ENCODE measurements around the gene CASS4. TPM values are rescaled to one million over a fixed set of nuclear protein-coding genes. Genes with fewer than 3 reads are reported as not detected.
A peak's percentile ranks its signal among the peaks of the same experiment; 100 is the strongest.

Gene CASS4
- total RNA-seq, 1 donor from 2014 or later, result 2.3 TPM

- H3K4me3 Mint-ChIP-seq (ENCODE audit: unreplicated experiment), result no peak overlapping the region
- Histone ChIP-seq H3K4me2 (ENCODE audit: low read length) (no peak overlapping the region), H3K27me3 (ENCODE audit: insufficient read depth, low read length) (no peaks in the 10 kb centered on the region), H3K9me3 (ENCODE audit: insufficient read depth, low read depth, low read length) (no peaks in the 10 kb centered on the region), H3K4me3 (ENCODE audit: insufficient read depth, low read depth, low read length) (no peak overlapping the region), H4K20me1 (ENCODE audit: insufficient read depth, low read length) (peaks cover 27% of the 10 kb centered on the region), H3K36me3 (ENCODE audit: insufficient read depth, low read length) (peaks cover 11% of the 10 kb centered on the region), H3K4me1 (ENCODE audit: insufficient read depth, low read length) (no peaks in the 10 kb centered on the region), H2AFZ (ENCODE audit: low read depth, low read length) (no peak overlapping the region), H3K79me2 (ENCODE audit: insufficient read depth, low read length) (peaks cover 8% of the 10 kb centered on the region), H3K27ac (ENCODE audit: low read depth, low read length) (no peak overlapping the region), H3K9ac (ENCODE audit: low read length) (no peak overlapping the region)
- H3K27ac Mint-ChIP-seq (ENCODE audit: unreplicated experiment), result no peak overlapping the region
- peaks cover 12% of the 10 kb centered on the region for H3K36me3 Mint-ChIP-seq (ENCODE audit: low read depth, unreplicated experiment)
- DNase-seq (ENCODE audit: low read depth) (no peak), FAIRE-seq (no peak)
- no peaks in the 10 kb centered on the region for H3K27me3 Mint-ChIP-seq (ENCODE audit: low read depth, unreplicated experiment)
- TF ChIP-seq CTCF (IDR thresholded peaks at IDR 0.05; ENCODE audit: insufficient read depth, low read depth, low read length) (no peak), EZH2 (IDR thresholded peaks at IDR 0.05; ENCODE audit: insufficient read depth, low read length) (no peak)
- H3K9me3 Mint-ChIP-seq (ENCODE audit: unreplicated experiment), result no peaks in the 10 kb centered on the region
- H3K4me1 Mint-ChIP-seq (ENCODE audit: low read depth, unreplicated experiment), result no peaks in the 10 kb centered on the region
Measured at GRCh38 chr20:56501116-56501515, 89.1 kb downstream of the CASS4 start.

GRCh38 chr20:56503916-56504315 is 91.9 kb downstream of the CASS4 start:
- no peak overlapping the region for H2AFZ ChIP-seq (ENCODE audit: low read depth, low read length)
- H3K4me1 ChIP-seq (ENCODE audit: insufficient read depth, low read length), result no peaks in the 10 kb centered on the region
- FAIRE-seq (no peak), DNase-seq (ENCODE audit: low read depth) (no peak)
- no peak overlapping the region for H3K4me3 Mint-ChIP-seq (ENCODE audit: unreplicated experiment)
- H3K27me3 ChIP-seq (ENCODE audit: insufficient read depth, low read length), result no peaks in the 10 kb centered on the region
- no peak overlapping the region for H3K27ac Mint-ChIP-seq (ENCODE audit: unreplicated experiment)
- H3K9me3 Mint-ChIP-seq (ENCODE audit: unreplicated experiment), result no peaks in the 10 kb centered on the region
- no peak for TF ChIP-seq CTCF (IDR thresholded peaks at IDR 0.05; ENCODE audit: insufficient read depth, low read depth, low read length)
- TF ChIP-seq EZH2 (IDR thresholded peaks at IDR 0.05; ENCODE audit: insufficient read depth, low read length), result no peak
- no peak overlapping the region for H3K4me3 ChIP-seq (ENCODE audit: insufficient read depth, low read depth, low read length)
- H3K79me2 ChIP-seq (ENCODE audit: insufficient read depth, low read length), result peaks cover 16% of the 10 kb centered on the region
- H3K4me1 Mint-ChIP-seq (ENCODE audit: low read depth, unreplicated experiment), result no peaks in the 10 kb centered on the region
- H3K9me3 ChIP-seq (ENCODE audit: insufficient read depth, low read depth, low read length), result no peaks in the 10 kb centered on the region
- H3K9ac ChIP-seq (ENCODE audit: low read length), result no peak overlapping the region
- peaks cover 2% of the 10 kb centered on the region for H3K36me3 ChIP-seq (ENCODE audit: insufficient read depth, low read length)
- no peaks in the 10 kb centered on the region for H3K27me3 Mint-ChIP-seq (ENCODE audit: low read depth, unreplicated experiment)
- peaks cover 36% of the 10 kb centered on the region for H4K20me1 ChIP-seq (ENCODE audit: insufficient read depth, low read length)
- H3K4me2 ChIP-seq (ENCODE audit: low read length), result no peak overlapping the region
- H3K36me3 Mint-ChIP-seq (ENCODE audit: low read depth, unreplicated experiment), result peaks cover 8% of the 10 kb centered on the region
- no peak overlapping the region for H3K27ac ChIP-seq (ENCODE audit: low read depth, low read length)

GRCh38 chr20:56504373-56505005 is 92.4 kb downstream of the CASS4 start:
- no peak overlapping the region for H2AFZ ChIP-seq (ENCODE audit: low read depth, low read length)
- H3K9ac ChIP-seq (ENCODE audit: low read length), result no peak overlapping the region
- no peaks in the 10 kb centered on the region for H3K9me3 ChIP-seq (ENCODE audit: insufficient read depth, low read depth, low read length)
- Mint-ChIP-seq H3K36me3 (ENCODE audit: low read depth, unreplicated experiment) (peaks cover 8% of the 10 kb centered on the region), H3K9me3 (ENCODE audit: unreplicated experiment) (no peaks in the 10 kb centered on the region), H3K27ac (ENCODE audit: unreplicated experiment) (no peak overlapping the region), H3K4me3 (ENCODE audit: unreplicated experiment) (no peak overlapping the region), H3K27me3 (ENCODE audit: low read depth, unreplicated experiment) (no peaks in the 10 kb centered on the region), H3K4me1 (ENCODE audit: low read depth, unreplicated experiment) (no peaks in the 10 kb centered on the region)
- DNase-seq (ENCODE audit: low read depth) (no peak), FAIRE-seq (no peak)
- H3K79me2 ChIP-seq (ENCODE audit: insufficient read depth, low read length), result peaks cover 17% of the 10 kb centered on the region
- no peak overlapping the region for H3K4me2 ChIP-seq (ENCODE audit: low read length)
- H3K27me3 ChIP-seq (ENCODE audit: insufficient read depth, low read length), result no peaks in the 10 kb centered on the region
- H3K27ac ChIP-seq (ENCODE audit: low read depth, low read length), result no peak overlapping the region
- H4K20me1 ChIP-seq (ENCODE audit: insufficient read depth, low read length), result peaks cover 36% of the 10 kb centered on the region
- peaks cover 2% of the 10 kb centered on the region for H3K36me3 ChIP-seq (ENCODE audit: insufficient read depth, low read length)
- no peak overlapping the region for H3K4me3 ChIP-seq (ENCODE audit: insufficient read depth, low read depth, low read length)
- TF ChIP-seq EZH2 (IDR thresholded peaks at IDR 0.05; ENCODE audit: insufficient read depth, low read length) (no peak), CTCF (IDR thresholded peaks at IDR 0.05; ENCODE audit: insufficient read depth, low read depth, low read length) (peak; percentile 39)
- no peaks in the 10 kb centered on the region for H3K4me1 ChIP-seq (ENCODE audit: insufficient read depth, low read length)

All from astrocyte (in vitro differentiated cells and primary cell).